Glomerular visceral epithelial cell (primary cell): ENCODE measurements around the gene ARRB1.
"Not testable (repeated sequence)": the region's sequence is repeated elsewhere in the genome, so short reads cannot be mapped to it uniquely, and the experiment has no call there.

Experiments
- DNase-seq: peaks from one replicate; pipeline ENCODE4 v3.0.0-alpha.2; 2016; ENCODE audit errors: extremely low spot score

ARRB1 gene

DNA sequence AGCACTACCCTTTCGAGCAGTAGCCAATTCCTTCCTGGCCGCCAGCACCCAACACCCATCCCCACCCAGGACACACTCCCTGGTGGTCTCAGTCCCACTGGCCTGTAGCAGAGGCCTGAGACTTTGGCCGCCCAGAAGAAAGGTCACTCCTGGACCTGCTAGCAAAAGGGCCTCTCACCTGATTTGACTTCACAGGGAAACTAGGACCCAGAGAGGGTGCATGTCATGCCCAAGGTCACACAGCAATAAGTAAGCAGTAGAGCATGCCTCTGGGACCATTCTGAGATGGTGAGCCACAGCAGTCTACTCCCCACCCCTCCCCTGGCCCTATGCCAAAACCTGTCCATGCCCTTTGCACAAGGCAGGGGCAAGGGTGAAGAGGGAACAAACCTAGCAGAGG is 7.3 kb downstream of the ARRB1 start:
- no peak for DNase-seq

DNA sequence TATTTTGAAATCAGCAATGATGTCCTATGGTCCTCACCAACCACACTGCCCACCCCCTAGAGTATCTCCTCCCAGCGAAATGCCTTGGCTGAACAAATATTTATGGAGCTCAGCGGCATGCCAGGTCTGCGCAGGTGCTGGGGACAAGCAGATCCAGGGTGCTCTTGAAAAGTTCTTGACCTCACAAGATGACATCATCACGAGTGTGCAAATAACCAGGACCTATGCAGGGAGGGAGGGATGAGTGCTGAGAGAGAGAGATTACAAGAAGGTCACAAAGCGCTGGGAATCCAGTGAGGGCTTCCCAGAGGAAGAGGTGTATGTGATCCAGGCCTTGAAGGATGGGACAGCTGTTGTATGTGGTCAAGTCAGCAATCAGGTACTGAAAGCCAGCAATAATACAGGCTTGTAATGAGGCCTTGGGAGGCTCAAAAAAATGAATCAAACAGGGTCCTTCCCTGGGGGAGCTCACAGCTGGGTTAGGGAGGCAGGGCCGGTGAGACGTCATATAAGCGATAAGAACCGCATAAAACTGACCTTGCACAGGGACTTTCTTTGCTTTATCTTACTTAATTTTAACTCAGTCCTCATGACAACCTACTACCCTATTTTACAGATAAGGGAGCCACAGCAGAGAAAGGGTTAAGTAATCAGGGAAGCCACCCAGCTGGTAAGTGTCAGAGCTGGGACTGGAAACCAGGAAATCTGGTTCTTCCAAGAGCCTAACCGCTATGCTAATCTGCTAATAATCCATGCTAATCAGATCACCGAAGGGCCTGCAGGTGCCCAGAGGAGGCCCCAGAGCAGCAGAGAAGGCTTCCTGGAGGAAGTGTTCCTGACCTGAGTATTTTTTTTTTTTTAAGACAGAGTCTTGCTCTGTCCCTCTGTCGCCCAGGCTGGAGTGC is 8.2 kb downstream of the ARRB1 start:
- DNase-seq, result no peak

DNA sequence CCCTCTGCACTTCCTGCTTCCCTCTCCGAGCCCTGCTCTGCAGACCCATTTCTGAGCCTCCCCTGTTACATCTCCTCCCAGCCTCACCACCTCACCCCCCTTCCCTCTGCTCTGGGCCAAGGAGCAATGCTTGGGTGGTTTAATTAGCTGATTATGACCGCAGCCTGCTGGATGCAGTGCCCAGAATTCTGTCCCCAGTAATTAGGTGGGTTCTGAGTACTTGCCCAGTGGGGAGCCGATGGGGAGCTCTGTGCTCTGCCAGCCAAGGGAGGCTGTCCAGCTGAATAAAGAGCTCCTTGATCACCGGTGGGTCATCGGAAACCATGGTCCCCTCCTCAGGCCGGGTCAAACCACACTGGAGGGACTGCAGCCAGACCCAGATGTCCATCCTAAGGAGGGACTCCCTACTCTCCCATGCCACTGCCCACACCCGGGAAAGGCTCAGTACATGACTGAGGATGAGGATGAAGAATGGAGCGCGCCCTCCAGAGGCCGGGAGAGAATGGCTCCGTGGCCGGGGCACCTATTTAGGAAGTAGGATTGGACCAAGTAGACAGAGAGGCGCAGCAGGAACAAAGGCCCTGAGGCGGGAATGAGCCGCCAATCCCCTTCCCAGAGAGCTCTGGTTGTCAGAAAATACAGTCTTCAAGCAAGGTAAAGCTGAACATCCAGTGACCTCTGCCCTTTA is 9.1 kb downstream of the ARRB1 start:
- no peak for DNase-seq

- no peak for DNase-seq
Measured at GRCh38 chr11:75341612-75342011, 9.8 kb downstream of the ARRB1 start.

DNA sequence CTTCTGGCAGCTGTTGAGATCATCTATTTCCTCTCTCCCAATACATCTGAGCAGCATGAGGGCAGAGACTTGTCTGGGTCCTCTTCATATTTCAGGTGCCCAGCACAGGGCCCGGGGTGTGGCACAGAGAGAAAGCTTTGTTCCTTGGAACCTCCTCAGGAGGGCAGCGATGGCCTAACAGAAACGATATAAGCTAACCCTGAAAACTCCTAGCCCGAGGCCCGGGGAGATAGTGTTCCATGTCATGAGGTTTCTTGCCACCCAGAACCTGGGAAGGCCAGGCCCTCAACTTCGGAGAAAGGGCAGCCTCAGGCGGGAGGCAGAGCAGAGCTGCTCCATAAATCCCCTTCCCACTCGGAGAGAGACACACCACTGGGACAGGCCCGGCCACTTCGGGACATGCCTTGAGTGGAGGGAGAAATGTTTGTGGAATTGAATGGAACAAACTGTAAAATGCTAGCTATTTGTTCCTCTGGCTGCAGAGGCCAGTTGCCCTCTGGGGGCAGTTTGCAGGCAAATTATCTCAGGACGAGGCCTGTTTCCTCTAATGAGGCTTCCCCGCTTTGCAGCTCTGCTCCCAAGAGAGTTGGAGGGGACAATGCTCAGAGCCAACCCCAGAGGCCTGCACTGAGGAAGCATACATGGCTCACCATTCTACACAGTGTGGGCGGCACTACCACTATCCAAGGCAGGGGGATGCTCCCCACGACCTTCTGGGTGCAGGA is 11.6 kb downstream of the ARRB1 start:
- DNase-seq, result no peak

DNA sequence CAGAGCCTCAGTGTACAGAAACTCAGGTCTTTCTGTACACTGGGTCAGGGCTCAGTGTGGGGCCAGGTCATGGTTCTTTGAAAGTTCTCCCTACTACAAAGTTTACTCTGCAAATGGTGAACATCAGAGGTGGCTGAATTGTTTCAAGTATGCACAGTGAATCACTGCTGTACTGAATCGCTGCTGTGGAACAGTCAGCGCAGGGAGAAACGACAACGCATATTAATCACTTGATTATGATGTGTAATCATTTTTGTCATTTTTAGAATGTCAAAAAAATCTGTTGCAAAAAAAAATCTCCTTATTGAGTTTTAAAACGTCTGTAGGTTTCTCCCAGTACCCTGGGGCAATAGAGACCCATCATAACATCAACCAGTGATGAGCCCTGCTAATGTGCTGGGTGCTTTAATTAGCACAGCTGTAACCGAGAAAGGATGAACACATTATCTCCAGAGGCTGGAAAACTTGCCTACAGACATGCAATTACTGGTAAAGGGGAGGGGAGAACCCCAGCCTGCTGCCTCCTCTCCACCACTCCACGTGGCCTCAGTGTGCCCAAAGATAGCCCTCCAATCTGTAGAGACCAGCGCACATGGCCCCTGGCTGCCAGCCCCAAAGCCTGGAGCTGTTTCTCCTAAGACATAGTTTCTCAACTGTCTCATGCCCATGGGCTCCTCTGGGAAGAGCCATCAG is 12.8 kb downstream of the ARRB1 start:
- no peak for DNase-seq

- peak; percentile 43 for DNase-seq
Measured at GRCh38 chr11:75337195-75337654, 14.2 kb downstream of the ARRB1 start.

DNA sequence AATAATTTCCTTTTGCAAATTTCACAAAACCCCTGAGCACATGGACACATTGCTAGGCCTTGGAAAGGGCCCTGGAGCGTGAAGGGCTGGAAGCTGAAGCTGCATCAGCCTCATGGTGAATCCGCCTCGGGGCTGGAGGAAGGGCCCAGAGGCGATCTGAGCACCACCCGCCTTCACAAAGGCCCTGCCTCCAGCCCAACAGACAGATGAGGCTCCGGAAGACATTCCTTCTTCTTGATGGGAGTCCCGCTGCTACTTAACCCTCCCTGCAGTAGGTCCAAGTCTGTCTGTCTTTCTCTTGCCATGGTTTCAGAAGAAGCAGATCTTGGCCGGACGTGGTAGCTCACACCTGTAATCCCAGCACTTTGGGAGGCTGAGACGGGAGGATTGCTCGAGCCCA is 16.5 kb downstream of the ARRB1 start:
- DNase-seq, result no peak

- no peak for DNase-seq
Measured at GRCh38 chr11:75334402-75334891, 17.0 kb downstream of the ARRB1 start.

DNA sequence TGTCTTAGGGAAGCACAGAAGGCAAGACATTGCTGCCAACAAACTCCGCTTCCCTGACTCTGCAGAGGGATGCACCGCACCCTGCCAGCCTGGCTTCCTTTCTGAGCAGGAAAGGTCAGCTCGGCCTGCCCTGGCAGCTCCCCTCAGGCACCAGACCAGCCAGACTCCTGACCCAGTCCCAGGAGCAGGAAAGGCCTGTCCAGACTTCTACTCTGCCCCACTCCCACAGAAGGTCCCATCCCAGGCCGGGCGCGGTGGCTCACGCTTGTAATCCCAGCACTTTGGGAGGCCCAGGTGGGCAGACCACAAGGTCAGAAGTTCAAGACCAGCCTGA is 17.7 kb downstream of the ARRB1 start:
- no peak for DNase-seq

GRCh38 chr11:75333022-75333806 is 18.2 kb downstream of the ARRB1 start:
- DNase-seq, result no peak

DNA sequence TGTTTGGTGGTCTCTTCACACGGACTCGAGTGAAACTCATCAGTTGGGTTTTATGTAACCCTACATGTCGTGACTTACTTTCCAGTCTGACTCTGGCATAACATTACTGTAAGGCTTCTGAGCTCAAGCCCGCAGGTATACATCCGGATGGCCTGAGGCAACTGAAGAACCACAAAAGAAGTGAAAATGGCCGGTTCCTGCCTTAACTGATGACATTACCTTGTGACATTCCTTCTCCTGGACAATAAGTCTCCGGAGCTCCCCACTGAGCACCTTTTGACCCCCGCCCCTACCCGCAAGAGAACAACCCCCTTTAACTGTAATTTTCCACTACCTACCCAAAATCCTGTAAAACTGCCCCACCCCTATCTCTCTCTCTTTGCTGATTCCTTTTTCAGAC is 19.7 kb downstream of the ARRB1 start:
- DNase-seq, result not testable (repeated sequence)

DNA sequence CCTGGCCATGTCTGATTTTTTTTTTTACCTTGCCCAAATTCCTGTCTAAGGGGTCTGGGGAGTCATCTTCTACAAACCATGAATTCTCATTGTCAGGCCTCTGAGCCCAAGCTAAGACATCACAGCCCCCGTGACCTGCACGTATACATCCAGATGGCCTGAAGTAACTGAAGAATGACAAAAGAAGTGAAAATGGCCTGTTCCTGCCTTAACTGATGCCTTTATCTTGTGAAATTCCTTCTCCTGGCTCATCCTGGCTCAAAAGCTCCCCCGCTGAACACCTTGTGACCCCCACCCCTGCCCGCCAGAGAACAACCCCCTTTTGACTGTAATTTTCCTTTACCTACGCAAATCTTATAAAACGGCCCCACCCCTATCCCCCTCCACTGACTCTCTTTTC is 20.2 kb downstream of the ARRB1 start:
- not testable (repeated sequence) for DNase-seq

GRCh38 chr11:75330886-75331285 is 20.6 kb downstream of the ARRB1 start:
- DNase-seq, result not testable (repeated sequence)

DNA sequence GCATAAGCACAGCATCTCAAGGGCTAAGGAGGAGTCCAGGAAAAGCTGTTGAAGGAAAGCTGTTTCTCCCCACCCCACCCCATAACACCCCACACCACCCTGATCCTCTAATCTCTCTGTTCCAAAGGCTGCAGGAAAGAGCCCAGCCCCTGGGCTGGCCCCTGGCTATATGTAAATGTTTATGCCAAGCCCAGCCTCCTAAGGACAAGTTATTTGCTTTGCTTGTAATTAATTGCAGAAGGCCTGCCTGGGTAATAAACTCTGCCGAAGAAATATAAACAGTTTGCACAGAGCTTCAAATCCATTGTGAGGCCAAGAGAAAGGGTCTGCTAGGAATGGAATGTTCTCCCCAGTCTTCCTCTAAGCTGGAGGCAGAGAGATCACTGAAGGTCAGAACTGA is 21.2 kb downstream of the ARRB1 start:
- no peak for DNase-seq

- DNase-seq, result peak; percentile 95
Measured at GRCh38 chr11:75328426-75329277, 22.8 kb downstream of the ARRB1 start.

DNA sequence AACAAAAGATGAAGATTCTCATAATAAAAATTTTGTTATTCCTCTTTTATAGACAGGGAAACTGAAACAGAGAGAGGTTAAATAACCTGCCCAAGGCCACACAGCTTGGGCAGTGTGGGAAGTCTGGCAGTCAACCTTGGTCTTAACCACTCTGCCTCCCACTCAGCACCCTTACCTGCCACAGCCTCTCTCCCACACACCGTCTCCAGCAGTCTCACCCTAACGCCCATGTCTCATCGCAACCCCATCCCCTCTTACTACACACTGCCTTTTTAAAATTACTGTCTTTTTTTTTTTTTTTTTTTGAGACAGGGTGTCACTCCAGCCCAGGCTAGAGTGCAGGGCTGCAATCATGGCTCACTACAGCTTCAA is 25.0 kb downstream of the ARRB1 start:
- DNase-seq, result no peak

GRCh38 chr11:75325713-75326438 is 25.6 kb downstream of the ARRB1 start:
- DNase-seq, result peak; percentile 77

DNA sequence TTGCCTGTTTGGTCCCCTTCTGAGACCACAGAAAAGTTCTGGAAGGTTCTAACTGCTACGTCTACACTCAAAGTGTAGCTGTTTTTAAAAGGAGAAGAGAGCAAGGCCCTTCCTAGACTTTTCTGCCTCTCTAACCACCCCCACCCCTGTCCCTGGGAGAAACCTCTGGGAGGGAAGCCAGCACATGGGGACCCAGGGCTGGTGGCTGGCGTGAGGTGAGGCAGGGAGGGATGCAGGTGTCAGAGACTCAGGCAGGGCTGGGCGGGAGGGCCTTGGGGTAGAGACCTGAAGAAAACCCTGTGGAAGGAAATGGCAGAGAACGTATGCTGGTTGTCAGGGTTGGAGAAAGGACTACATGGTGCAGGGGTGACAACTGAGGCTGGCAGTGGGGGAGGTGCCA is 26.7 kb downstream of the ARRB1 start:
- no peak for DNase-seq
